ENCODE measurements around the gene FAR1.

- TF ChIP-seq ELF4 (IDR thresholded peaks at IDR 0.05) = no peak
- TF ChIP-seq BHLHE40 (IDR thresholded peaks at IDR 0.05; ENCODE audit: borderline replicate concordance) = no peak
- TF ChIP-seq SUZ12 (IDR thresholded peaks at IDR 0.05) = no peak
- no peak for TF ChIP-seq FOXK2 (IDR thresholded peaks at IDR 0.05)
- TF ChIP-seq SP1 (IDR thresholded peaks at IDR 0.05) = no peak
- no peak for TF ChIP-seq ZNF384 (IDR thresholded peaks at IDR 0.05)
- TF ChIP-seq FOXA1 (IDR thresholded peaks at IDR 0.05) = no peak
- no peak for TF ChIP-seq TARDBP (IDR thresholded peaks at IDR 0.05)
Measured at GRCh38 chr11:13680501-13681264, 12.2 kb downstream of the FAR1 start.

Measured in HEK293T (cell line).